ENCODE data around the gene CDH5.
A peak's percentile ranks its signal among the peaks of the same experiment; 100 is the strongest.

The CDH5 gene

DNA sequence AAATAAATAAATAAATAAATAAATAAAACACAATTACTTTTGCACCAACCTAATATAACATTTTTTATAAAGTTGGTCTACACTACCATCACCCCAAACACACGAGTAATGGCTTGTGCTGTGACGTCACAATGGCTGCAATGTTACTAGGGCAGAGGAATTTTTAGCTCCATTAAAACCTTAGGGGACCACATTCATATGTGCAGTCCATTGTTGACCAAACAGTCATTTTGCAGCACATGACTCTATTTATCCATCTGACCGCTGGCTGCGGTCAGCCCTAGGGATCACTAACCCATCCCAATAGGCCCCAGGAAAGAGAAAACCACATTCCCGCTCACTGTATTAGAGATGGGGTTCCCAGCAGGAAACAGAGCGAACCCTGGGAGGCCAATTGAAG is 9.6 kb downstream of the CDH5 start:
- H3K27ac Mint-ChIP-seq, result no peak overlapping the region
- DNase-seq, result no peak
- no peaks in the 10 kb centered on the region for H3K4me1 Mint-ChIP-seq (ENCODE audit: low read depth)
- H3K27me3 Mint-ChIP-seq, result peaks cover 3% of the 10 kb centered on the region
- H3K9me3 Mint-ChIP-seq, result no peaks in the 10 kb centered on the region
- H3K4me3 Mint-ChIP-seq, result no peak overlapping the region
- H3K36me3 Mint-ChIP-seq (ENCODE audit: low read depth), result no peaks in the 10 kb centered on the region

DNA sequence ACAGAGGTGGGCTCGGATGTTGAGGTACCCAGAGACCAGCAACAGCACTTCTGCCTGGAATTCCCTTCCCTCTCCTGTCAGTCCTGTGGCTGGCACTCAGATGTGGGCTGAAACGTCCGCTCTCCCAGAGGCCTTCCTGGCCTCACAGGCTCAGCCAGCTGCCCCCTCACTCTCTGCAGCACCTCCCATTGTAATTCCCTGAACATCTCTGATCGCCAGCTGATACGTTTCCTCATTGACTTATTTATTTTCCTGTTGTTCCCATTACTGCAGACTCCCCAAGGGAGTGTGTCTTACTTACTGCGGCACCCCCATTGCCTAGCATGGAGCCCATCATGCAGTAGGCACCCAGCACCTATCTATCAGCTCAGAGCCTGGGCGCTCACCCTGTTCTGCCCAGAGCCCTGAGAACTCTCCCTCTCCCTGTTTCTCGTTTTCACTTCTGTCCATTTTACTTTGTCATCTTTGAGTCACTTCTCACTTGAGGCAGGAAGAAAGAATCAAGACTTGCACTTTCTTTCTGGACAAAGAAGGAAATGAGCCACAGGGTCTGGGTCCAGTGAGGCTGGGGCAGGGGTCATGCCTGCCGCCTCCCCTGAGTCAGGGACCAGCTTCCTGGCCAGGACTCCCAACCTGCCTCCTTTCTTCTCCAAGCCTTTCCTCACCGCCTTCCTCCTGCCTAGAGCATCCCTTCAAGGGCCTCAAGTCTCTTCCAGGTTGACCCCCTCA is 10.2 kb downstream of the CDH5 start:
- Mint-ChIP-seq H3K4me1 (ENCODE audit: low read depth) (no peaks in the 10 kb centered on the region), H3K36me3 (ENCODE audit: low read depth) (no peaks in the 10 kb centered on the region), H3K27me3 (peaks cover 3% of the 10 kb centered on the region), H3K9me3 (no peaks in the 10 kb centered on the region), H3K27ac (no peak overlapping the region), H3K4me3 (no peak overlapping the region)
- DNase-seq, result no peak

DNA sequence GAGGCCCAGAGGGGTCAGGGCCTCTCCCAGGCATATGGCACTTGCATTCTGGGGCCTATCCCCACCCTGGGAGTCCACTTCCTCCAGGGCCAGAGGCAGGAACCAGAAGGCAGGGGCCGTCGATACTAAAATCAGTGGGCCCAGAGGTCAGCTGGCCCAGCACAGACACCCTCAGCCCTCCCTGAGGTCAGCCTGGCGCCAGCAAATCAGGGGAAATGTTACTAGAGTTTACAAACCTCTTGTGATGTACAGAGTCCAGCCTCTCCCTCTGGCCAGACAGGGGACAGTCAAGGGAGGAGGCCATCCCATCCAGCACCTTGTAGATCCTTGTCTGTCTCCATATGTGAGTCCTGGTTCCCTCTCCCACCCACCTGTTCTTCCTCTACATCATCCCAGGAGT is 10.8 kb downstream of the CDH5 start:
- H3K27ac Mint-ChIP-seq, result no peak overlapping the region
- DNase-seq, result no peak
- no peaks in the 10 kb centered on the region for H3K9me3 Mint-ChIP-seq
- H3K4me1 Mint-ChIP-seq (ENCODE audit: low read depth), result no peaks in the 10 kb centered on the region
- H3K4me3 Mint-ChIP-seq, result no peak overlapping the region
- H3K36me3 Mint-ChIP-seq (ENCODE audit: low read depth), result no peaks in the 10 kb centered on the region
- no peaks in the 10 kb centered on the region for H3K27me3 Mint-ChIP-seq

DNA sequence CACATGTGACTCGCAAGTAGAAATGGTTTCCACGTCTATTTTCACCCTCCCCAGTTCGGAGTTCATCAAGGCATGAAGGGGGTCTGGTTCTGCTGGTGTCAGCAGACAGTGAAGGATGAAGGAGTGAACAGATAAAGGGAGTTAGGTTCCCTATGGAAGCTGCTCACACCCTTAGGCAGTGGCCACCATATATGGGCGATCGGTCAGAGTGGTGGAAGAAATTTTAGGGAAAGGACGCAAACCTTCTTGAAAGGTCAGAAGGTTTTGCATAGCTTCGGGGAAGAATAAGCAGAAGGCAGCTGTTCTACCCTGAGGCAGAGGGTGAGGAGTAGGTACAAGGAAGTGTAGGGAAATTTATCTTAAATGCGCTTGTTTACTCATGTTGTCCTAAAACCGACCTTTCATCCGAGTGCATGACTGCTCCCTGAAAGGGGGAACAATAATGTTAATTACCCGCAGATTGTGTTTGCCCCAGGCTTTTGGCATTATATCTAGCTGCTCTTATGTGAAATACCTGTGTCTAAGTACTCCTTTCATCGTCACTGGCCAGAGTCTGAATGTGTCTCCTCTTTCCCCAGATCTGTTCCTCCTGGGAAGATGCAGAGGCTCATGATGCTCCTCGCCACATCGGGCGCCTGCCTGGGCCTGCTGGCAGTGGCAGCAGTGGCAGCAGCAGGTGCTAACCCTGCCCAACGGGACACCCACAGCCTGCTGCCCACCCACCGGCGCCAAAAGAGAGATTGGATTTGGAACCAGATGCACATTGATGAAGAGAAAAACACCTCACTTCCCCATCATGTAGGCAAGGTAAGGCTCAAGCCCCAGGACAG is 12.5 kb downstream of the CDH5 start:
- Mint-ChIP-seq H3K27me3 (no peaks in the 10 kb centered on the region), H3K27ac (no peak overlapping the region), H3K4me3 (no peak overlapping the region), H3K36me3 (ENCODE audit: low read depth) (no peaks in the 10 kb centered on the region), H3K4me1 (ENCODE audit: low read depth) (no peaks in the 10 kb centered on the region), H3K9me3 (no peaks in the 10 kb centered on the region)
- DNase-seq, result no peak

DNA sequence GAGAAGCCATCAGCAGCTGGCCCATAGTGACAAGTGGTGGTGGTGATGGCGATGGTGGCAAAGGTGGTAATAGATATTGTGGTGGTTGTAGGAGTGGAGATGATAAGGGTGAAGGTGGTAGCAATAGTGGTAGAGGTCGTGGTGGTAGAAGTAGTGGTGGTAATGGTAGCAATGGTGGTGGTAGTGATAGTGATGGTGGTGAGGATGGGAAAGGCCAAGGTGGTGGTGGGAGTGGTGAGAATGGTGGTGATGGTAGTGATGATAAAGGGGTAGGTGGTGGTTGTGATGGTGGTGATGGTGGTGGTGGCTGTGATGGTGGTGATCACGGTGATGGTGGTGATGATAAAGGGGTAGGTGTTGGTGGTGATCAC is 13.1 kb downstream of the CDH5 start:
- no peaks in the 10 kb centered on the region for H3K4me1 Mint-ChIP-seq (ENCODE audit: low read depth)

DNA sequence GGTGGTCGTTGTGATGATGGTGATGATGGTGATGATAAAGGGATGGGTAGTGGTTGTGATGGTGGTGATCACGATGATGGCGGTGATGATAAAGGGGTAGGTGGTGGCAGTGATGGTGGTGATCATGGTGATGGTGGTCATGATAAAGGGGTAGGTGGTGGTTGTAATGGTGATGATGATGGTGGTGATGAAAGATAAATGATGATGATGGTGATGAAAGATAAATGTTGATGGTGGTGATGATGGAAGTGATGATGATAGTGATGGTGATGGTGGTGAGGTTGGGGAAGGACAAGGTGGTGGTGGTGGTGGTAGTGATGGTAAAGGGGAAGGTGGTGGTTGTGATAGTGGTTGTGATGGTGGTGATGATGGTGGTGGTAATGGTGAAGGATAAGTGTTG is 13.9 kb downstream of the CDH5 start:
- Mint-ChIP-seq H3K4me3 (no peak overlapping the region), H3K9me3 (no peaks in the 10 kb centered on the region), H3K27ac (no peak overlapping the region), H3K4me1 (ENCODE audit: low read depth) (no peaks in the 10 kb centered on the region), H3K27me3 (no peaks in the 10 kb centered on the region), H3K36me3 (ENCODE audit: low read depth) (no peaks in the 10 kb centered on the region)
- DNase-seq, result no peak

More for the DNA sequence above, 13.1 kb downstream of the CDH5 start:
- DNase-seq, result no peak
- Mint-ChIP-seq H3K9me3 (no peaks in the 10 kb centered on the region), H3K36me3 (ENCODE audit: low read depth) (no peaks in the 10 kb centered on the region), H3K27ac (no peak overlapping the region), H3K27me3 (no peaks in the 10 kb centered on the region), H3K4me3 (no peak overlapping the region)

DNA sequence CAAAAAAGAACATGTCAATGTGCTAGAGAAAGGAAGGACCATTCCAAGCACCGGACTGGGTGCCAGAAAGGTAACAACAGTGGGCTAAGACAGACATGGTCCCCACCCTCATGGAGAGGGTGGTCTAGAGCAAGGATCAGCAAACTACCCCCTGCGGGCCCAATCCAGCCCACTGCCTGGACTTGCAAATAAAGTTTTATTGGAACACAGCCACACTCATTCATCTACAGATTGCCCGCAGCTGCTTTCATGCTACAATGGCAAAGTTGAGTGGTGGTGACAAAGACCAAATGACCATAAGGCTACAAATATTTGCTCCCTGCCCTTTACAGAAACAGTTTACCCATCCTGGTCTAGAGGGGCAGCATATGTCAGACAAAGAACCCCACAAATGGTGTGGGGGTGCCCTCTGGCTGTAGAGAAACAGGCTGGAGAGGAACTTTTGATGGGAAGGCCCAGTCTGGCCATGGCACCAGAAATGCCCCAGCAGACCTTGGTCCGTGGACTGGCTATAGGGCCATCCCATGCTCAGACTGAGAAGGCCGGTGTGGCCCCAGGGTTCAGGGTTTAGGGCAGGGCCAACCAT is 15.2 kb downstream of the CDH5 start:
- Mint-ChIP-seq H3K4me1 (ENCODE audit: low read depth) (no peaks in the 10 kb centered on the region), H3K4me3 (no peak overlapping the region), H3K27me3 (no peaks in the 10 kb centered on the region), H3K9me3 (no peaks in the 10 kb centered on the region), H3K27ac (no peak overlapping the region), H3K36me3 (ENCODE audit: low read depth) (no peaks in the 10 kb centered on the region)
- no peak for DNase-seq

DNA sequence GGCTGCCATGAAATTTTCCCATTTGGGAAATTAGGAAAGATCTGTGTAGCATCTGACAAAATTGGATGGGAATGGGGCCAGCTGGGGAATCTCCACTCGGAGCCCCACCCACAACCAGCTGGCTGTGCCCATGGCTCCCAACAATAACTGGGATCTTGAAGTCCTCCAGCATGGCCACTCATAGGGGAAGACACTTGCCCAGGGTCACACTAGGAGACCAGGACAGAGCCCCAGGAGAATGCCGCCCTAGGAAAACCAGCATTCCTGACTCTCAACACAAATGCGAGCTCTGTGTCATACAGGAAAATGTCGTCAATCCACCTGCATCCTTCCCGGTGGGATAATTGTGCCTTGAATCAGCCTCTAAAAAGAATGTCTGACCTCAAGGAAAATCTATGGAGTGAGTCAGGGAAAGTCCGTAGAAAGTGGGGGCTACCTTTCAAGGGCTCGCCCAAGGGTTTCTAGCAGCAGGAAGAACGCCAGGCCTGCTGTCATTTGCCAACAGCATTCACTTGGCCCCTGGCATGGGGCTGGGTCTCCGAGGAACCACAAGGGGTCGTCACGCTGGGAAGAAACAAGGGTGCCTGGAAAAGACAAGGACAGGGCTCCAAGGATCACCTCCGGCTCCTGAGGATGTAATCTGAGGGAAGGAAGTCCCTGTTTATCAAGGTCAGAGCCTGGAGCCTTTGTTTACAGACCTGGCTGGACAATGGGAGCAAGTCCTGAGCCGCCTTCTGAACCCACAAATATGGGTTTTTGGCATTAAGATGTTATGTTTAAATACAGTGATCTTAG is 15.9 kb downstream of the CDH5 start:
- Mint-ChIP-seq H3K27ac (no peak overlapping the region), H3K9me3 (no peaks in the 10 kb centered on the region), H3K27me3 (no peaks in the 10 kb centered on the region), H3K4me3 (no peak overlapping the region), H3K4me1 (ENCODE audit: low read depth) (no peaks in the 10 kb centered on the region), H3K36me3 (ENCODE audit: low read depth) (no peaks in the 10 kb centered on the region)
- DNase-seq, result no peak

DNA sequence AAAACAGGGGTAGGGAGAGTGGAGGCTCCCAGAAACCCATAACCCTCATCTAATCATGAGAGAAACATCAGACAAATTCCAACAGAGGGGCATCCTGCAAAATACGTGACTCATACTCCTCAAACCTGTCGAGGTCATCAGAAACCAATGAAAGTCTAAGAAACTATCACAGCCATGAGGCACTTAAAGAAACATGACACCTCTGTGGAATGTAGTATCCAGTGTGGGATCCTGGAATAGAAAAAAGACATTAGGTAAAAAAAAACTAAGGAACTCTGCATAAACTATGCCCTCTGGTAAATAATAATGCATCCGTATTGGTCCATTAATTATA is 16.4 kb downstream of the CDH5 start:
- H3K27me3 Mint-ChIP-seq, result no peaks in the 10 kb centered on the region
- no peaks in the 10 kb centered on the region for H3K9me3 Mint-ChIP-seq
- DNase-seq, result no peak
- H3K4me1 Mint-ChIP-seq (ENCODE audit: low read depth), result no peaks in the 10 kb centered on the region
- no peaks in the 10 kb centered on the region for H3K36me3 Mint-ChIP-seq (ENCODE audit: low read depth)
- H3K27ac Mint-ChIP-seq, result no peak overlapping the region
- H3K4me3 Mint-ChIP-seq, result no peak overlapping the region

DNA sequence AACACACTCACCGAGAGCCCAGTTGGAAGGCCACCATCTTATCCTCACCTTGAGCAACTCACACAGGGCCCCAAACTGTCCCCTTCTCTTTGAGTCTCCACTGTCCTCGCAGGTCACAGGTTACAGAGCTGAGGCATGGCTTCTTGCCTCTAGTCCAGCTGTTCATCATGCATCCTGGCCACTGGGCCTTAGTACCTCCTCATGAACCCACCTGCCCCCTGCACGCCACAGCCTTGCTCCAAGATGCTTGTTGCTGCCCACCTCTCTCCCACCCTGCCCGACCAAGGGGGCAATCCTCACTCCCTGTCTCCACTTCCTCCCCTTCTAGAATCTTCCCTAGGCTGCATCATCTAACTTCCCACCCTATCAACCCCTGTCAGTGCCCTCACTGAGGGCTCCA is 17.1 kb downstream of the CDH5 start:
- Mint-ChIP-seq H3K4me1 (ENCODE audit: low read depth) (no peaks in the 10 kb centered on the region), H3K36me3 (ENCODE audit: low read depth) (no peaks in the 10 kb centered on the region), H3K27me3 (no peaks in the 10 kb centered on the region), H3K9me3 (no peaks in the 10 kb centered on the region), H3K4me3 (no peak overlapping the region), H3K27ac (no peak overlapping the region)
- DNase-seq, result no peak

DNA sequence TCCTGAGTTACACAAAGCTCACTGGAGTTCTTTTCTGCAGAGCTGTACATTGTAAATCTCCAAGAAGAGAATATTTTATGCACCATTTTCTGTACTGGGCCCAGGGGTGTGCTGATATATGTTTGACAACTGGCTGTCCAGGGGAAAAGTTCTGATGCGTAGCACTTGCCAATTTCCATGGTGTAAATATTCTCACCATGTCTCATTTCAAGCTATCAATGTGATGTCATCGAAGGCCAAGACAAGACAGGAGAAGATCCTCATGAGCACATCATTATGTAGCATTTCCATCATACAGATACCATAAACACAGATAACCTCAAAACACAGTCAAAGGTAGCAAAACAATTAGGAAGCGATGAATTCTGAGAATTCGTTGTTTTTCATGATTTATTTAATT is 18.9 kb downstream of the CDH5 start:
- DNase-seq, result no peak
- no peaks in the 10 kb centered on the region for H3K36me3 Mint-ChIP-seq (ENCODE audit: low read depth)
- no peak overlapping the region for H3K27ac Mint-ChIP-seq
- H3K4me1 Mint-ChIP-seq (ENCODE audit: low read depth), result no peaks in the 10 kb centered on the region
- H3K9me3 Mint-ChIP-seq, result no peaks in the 10 kb centered on the region
- H3K4me3 Mint-ChIP-seq, result no peak overlapping the region
- no peaks in the 10 kb centered on the region for H3K27me3 Mint-ChIP-seq

DNA sequence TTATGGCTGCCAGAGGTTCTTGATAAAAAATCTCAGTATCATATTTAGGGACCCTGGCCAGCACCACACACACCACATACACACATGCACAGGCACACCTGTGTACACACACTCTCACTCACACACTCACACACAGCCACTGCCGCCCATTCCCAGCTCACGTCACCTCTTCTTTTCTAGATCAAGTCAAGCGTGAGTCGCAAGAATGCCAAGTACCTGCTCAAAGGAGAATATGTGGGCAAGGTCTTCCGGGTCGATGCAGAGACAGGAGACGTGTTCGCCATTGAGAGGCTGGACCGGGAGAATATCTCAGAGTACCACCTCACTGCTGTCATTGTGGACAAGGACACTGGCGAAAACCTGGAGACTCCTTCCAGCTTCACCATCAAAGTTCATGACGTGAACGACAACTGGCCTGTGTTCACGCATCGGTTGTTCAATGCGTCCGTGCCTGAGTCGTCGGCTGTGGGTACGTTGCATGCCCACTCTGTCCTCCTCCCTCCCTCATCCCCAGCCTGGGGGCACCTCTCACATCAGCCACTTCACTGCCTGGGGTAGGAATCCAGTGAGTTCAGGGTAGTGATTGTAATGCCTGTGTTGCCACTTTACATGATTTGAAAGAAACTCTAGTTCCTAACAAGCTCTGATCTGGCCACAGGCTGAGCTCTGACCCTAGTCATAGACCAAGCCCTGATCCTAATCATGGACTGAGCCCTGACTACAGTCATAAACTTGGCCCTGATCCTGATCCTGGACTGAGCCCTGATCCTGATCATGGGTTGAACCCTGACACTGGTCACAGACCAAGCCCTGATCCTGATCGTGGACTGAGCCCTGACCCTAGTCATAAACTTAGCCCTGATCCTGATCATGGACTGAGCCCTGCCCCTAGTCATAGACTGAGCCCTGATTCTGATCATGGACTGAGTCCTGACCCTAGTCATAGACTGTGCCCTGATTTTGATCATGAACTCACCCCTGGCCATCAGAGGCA is 20.4 kb downstream of the CDH5 start:
- Mint-ChIP-seq H3K4me1 (ENCODE audit: low read depth) (no peaks in the 10 kb centered on the region), H3K9me3 (no peaks in the 10 kb centered on the region), H3K27ac (no peak overlapping the region), H3K4me3 (no peak overlapping the region), H3K36me3 (ENCODE audit: low read depth) (no peaks in the 10 kb centered on the region), H3K27me3 (no peaks in the 10 kb centered on the region)
- no peak for DNase-seq

DNA sequence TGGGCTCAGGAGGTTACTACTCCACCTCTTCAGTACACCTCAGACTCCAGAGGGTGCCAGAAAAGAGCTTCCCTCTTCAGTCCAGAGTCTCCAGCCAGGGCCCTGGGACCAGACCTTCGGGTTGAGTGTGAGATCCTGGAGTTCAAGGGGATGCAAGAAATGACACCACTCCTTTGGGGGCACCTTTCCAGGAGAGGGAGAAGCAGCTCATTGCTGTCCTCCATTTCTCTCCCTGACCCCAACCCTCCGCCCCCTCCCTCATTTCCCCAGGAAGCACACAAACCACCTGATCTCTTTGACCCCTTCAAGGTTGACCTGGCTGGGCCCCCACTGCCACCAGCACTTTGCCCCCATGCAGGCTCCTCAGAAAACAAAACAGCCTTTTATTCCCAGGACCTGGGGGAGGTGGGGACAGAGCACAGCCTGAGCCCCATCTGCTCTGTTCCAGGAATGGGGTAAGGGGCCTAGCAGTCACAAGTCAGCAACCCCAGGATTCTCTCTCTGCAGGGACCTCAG is 21.4 kb downstream of the CDH5 start:
- DNase-seq, result peak; percentile 11
- H3K27ac Mint-ChIP-seq, result no peak overlapping the region
- no peaks in the 10 kb centered on the region for H3K4me1 Mint-ChIP-seq (ENCODE audit: low read depth)
- no peak overlapping the region for H3K4me3 Mint-ChIP-seq
- H3K9me3 Mint-ChIP-seq, result no peaks in the 10 kb centered on the region
- H3K36me3 Mint-ChIP-seq (ENCODE audit: low read depth), result no peaks in the 10 kb centered on the region
- H3K27me3 Mint-ChIP-seq, result no peaks in the 10 kb centered on the region

Measured in activated T-cell treated with anti-CD3 and anti-CD28 coated beads, Interleukin-2, amount 50 U/mL, for 24 hours (primary cell).